GM19328 (cell line): ENCODE data around the gene SLC6A9.

Source experiments
- ATAC-seq: cut with Tn5 transposase; IDR thresholded peaks from one replicate; pipeline ENCODE4 v1.9.1; 2021; ENCODE audit warnings: mild to moderate bottlenecking, moderate library complexity; ENCODE audit not compliant: unreplicated experiment

SLC6A9 gene

DNA sequence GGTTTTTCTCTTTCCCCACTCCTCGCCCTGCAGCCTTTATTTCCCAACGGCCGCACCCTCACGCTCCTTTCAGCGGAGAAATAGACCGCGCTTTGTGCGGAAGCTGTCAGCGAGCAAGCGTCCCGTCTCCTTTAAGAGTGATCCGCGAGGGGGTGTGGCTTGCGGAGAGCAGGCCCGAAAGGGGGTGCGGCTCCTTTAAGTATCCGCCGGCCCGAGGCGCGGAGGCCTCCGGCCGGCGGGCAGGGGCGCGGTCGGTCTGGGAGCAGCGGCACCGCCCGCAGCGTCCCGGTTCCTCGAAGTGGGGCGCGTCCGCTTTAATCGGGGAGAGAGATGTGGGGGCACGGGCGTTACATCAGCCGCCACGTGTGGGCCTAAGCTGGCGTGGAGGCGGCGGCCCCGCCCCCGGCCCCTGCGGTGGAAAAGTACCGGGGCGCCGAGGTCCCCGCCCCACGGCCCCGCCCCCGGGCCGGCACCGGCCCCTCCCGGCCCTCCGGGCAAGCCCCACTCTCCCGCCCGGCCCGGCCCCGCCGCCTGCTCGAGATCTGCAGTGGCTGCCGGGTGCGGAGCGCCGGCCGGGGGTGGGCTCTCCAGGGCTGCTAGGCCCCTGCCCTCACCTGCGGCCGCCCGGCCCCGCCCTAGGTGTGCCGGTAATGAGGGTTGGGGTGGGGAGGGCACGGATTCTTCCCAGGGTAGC is 1.2 kb downstream of the SLC6A9 start:
- peak; percentile 90 for ATAC-seq

DNA sequence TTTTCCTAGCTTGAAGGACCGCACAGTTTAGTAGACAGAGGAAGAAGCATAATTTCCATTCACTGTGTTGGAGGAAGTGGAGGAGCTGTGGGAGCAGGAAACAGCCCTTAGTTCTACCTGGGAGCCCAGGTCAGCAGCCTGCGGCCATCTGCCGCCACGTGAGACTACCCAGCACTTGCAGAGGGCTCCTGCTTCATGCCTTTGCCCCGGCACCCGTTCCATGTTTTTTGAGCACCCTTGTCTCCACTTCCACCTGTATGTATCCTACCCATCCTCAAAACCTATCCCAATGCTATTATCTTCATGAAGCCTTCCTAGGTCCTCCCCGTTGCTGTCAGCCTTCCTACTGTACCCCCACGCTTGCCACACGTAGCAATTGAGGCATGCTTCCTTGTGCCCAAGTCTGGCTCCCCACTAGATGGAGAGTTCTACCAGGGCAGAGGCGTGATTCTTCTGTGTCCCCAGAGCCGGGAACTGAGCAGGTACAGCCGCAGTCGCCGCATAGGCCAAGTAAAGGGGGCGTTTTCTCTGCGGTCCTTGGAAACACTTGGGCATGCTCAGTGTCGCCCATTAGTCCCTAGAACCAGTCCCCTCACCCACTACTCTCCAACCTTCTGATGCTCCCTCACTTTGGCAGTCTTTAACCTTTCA is 1.9 kb downstream of the SLC6A9 start:
- no peak for ATAC-seq

GRCh38 chr1:44027320-44027719 is 3.9 kb downstream of the SLC6A9 start:
- no peak for ATAC-seq

DNA sequence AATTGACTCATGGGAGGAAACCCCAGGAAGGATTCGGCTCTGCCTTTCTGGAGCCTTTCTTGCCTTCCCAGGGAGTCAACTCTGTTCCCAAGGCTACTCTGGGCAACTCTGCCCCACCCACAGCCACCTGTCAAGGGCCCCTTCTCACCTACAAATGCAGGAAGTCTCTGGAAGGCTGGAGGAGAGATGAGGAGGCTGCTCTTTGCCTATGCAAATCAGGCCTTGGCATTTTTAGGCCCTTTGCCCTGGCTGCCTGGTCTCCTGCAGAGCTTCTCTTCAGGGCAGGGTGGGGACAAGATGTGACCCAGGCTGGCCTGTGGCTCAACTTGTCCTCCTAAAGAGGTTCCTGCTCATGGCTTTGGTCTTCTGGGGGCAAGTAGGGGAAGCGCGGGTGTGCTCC is 5.4 kb downstream of the SLC6A9 start:
- no peak for ATAC-seq

GRCh38 chr1:44024903-44025525 is 6.2 kb downstream of the SLC6A9 start:
- ATAC-seq = no peak

- ATAC-seq = no peak
Observed at GRCh38 chr1:44024031-44024902, 7.0 kb downstream of the SLC6A9 start.

DNA sequence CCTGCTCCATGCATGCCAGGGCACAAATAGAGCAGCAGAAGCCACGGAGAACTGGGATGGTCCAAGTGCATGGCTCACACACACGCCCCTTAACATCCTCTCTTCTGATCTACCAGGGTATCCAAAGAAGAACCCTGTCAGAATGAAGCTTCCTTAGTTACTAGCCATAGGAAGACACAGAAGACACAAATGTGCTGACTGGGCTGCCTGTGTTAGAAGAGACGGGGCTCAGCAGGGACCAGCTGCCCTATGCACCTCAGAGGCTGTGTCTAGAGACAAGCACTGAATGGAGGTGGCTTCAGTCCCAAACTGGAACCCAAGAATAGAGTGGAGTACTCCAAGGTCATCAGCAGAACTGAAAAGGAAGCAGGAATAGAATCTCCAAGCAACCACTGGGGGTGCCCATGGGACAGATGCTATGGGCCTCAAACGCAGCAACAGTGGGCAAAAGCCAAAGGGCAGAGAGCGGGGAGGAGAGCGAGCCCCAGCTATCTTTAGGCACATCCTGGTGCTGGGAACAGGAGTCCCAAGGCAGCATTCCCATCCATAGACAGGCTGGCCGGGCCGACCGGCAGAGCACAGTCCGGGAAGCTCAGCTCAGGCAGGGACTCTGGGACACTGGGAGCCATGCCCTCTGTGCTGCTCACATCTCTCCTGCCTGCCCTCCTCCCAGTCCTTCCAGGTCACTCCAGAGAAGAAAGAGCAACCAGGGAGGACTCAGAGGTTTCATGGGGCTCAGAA is 9.5 kb downstream of the SLC6A9 start:
- no peak for ATAC-seq

- no peak for ATAC-seq
Observed at GRCh38 chr1:44021156-44021555, 10.1 kb downstream of the SLC6A9 start.

- no peak for ATAC-seq
Observed at GRCh38 chr1:44020464-44020863, 10.8 kb downstream of the SLC6A9 start.

DNA sequence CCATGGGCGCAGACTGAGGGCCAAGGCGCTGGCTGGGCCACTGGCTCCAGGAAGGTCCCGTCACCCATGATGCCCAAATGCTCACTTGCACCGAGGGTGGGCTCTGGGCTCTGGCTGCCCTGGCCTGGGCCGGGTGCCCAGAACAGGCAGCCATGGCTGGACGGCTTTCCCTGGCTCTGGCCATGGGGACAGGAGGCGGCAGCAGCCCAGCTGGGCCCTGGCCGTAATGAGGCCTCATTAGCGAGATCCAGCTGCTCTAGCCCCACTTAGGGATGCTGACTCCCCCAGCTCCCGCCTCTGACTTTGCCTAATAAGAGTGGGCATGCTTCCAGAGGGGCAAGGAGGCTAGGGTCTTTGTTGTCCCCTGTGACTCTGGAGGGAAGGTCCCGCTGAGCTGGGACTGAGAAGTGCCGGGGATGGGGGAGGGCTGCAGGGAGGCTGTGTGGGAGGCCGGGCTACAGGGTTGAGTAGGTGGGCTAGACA is 11.8 kb downstream of the SLC6A9 start:
- ATAC-seq = no peak

DNA sequence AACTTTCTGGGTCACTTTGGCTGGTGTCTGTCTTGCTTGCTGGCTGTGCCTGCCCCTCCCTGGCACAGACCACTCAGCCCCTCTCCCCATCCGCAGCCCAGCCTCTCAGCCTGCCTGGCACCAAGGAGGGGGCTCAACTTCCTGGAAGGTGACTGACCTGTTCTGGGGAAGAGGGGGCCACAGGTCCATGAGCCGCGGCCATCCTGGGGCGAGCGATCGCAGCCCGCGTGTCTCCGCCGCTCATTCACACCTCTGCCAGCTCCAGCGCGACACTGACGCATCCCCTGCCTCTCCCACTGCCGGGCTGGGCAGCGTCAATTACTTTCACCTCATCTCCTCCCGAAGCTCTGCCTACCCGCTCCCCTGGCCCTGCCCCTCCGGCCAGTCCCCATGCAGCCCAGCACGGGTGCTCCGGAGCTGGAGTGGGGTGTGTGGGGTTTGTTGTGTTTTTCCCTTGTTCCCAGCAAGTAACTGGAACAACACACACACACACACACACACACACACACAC is 14.3 kb downstream of the SLC6A9 start:
- ATAC-seq = no peak

GRCh38 chr1:44016041-44016889 is 15.0 kb downstream of the SLC6A9 start:
- no peak for ATAC-seq

- ATAC-seq = no peak
Observed at GRCh38 chr1:44015206-44015605, 16.1 kb downstream of the SLC6A9 start.

GRCh38 chr1:44014365-44015104 is 16.7 kb downstream of the SLC6A9 start:
- no peak for ATAC-seq

DNA sequence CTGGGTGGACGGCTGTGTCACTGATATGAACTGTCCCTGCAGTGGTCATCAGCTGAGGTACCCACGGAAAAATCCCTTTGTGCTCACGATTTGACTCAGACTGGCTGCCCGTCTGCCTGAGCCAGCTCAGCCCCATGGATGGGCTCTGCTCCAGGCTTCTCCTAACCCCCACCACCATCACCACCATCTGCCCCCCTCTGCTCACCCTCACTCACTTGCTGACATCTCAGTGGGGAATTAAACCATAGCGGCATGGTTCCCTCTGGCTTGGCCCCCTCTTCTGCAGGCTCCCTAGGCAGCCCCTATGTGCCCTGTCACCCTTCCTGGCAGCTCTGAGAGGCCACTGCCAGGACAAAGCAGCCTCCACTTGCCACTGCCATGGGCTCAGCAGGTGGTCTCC is 17.3 kb downstream of the SLC6A9 start:
- ATAC-seq = no peak

- no peak for ATAC-seq
Observed at GRCh38 chr1:44012941-44013609, 18.2 kb downstream of the SLC6A9 start.

DNA sequence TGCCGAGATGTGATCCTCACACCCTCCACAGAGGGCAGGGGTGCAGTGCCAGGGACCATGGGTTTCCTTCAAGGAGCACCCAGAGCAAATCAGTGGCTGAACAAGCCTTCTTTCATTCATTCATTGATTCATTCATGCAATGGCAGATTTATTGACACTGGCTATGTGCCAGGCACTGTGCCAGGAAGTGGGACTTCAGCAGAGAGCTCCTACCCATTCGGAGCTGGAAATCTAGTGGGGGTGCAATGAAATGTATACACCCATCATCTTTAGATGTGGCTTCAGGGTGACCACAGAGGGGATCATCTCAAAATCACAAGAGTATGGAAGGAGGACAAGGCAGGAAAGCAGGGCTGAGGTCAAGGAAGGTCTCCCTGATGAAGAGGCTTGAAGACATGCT is 18.9 kb downstream of the SLC6A9 start:
- ATAC-seq = no peak

DNA sequence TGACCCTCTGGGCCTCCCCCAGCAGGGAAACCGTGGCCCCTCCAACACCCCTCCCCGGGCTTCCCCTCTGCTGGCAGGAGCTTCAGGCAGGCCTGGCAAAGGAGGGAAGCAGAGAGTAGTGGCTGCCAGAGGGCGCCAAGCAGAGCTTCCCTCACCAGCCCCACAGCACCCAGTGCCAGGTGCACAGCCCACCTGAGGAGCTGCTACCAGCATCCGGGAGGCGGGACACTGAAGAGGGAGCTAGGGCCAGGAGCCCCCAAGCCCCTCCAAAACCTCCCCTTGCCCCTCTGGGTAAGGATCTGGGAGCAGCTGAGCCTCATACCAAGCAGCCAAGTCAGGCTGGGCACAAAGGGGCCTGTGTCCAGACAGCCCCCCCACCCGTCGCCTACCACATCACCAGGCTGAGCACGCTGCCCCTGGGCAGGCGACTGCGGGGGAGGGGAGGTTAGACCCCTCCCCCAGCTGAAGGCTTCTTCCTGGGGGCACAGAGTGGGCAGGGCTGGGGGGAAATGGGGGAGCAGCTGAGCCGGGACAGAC is 20.3 kb downstream of the SLC6A9 start:
- ATAC-seq = no peak
